Right lobe of liver (tissue), 6 donors: ENCODE results near the gene DNTTIP2. TPM values are rescaled to one million over a fixed set of nuclear protein-coding genes. Genes with fewer than 3 reads are reported as not detected.

Experiments used
- ATAC-seq, 4 donors: fragments of 200-7000 bp; cut with Tn5 transposase; one replicate each; pipeline ENCODE4 v1.9.1; 2020; ENCODE audit warnings: mild to moderate bottlenecking in 4 of 4, moderate library complexity in 4 of 4
- DNase-seq, 3 donors: peaks; one replicate each; pipeline ENCODE4 v3.0.0-alpha.2; 2020
- H3K27ac ChIP-seq, 3 donors: fragments of 200-600 bp; one replicate each; pipeline ENCODE4 v1.8.0; 2022
- H3K27me3 ChIP-seq, 2 donors: fragments of 200-600 bp; one replicate each; pipeline ENCODE4 v1.8.0; 2022
- H3K36me3 ChIP-seq, 4 donors: fragments of 200-600 bp; sonication (generic) in 1 of 4; one replicate each; pipeline versions ENCODE4 v1.5.1 to v1.8.0; 2017 to 2022; ENCODE audit warnings: control low read depth in 1 of 4
- H3K4me1 ChIP-seq, 4 donors: fragments of 200-600 bp; sonication (generic) in 1 of 4; one replicate each; pipeline versions ENCODE4 v1.5.1 to v1.8.0; 2017 to 2022; ENCODE audit warnings: control low read depth in 1 of 4
- H3K4me3 ChIP-seq, 3 donors: fragments of 200-600 bp; one replicate each; pipeline ENCODE4 v1.8.0; 2022
- H3K9me3 ChIP-seq, 4 donors: fragments of 200-600 bp; sonication (generic) in 1 of 4; one replicate each; pipeline versions ENCODE4 v1.5.1 to v1.8.0; 2017 to 2022; ENCODE audit warnings: control low read depth in 1 of 4
- POLR2A ChIP-seq: fragments of 450-650 bp; IDR thresholded peaks from one replicate; pipeline ENCODE4 v1.6.1; 2017; ENCODE audit warnings: antibody characterized with exemption, mild to moderate bottlenecking
- WGBS: methylation state at CpG from one replicate; pipeline ENCODE4 v1.1.6; 2018; ENCODE audit warnings: low coverage, low lambda C conversion rate; ENCODE audit not compliant: insufficient coverage; ENCODE audit errors: missing lambda C conversion rate; 5-methylcytosine and 5-hydroxymethylcytosine counted together
- intact Hi-C, 2 donors: fragments of 100-400 bp; cut with DNase I; formaldehyde crosslinking; loops; one replicate each; pipeline versions ENCODE4 v1.11.2 to v1.14.1; 2022
- total RNA-seq, 6 experiments: library from RNA; depleted of rRNA in 2 of 6; stranded (reverse); fragments of >200 nt in 2 of 6; fragmentation: NEBNext Ultra II Directional in 3 of 6; extraction: Animal tissue kit (Norgen Biotek cat#: 25700) in 3 of 6; gene quantifications; one replicate each; pipeline versions ENCODE4 v1.1.0 to v1.2.4, GENCODE V29; 2016 to 2023
- TF ChIP-seq, protein P1 (sequence below), 4 donors: fragments of 200-600 bp in 3 of 4; fragments of 450-650 bp in 1 of 4; IDR thresholded peaks; one replicate each; pipeline versions ENCODE4 v1.5.1 to v1.8.0; 2016 to 2022; ENCODE audit warnings: antibody characterized with exemption in 4 of 4, mild to moderate bottlenecking in 2 of 4
- donor health status: DM: no; HTN: yes; CAD: no.
- donor health status: DM: no; HTN: no; CAD: no.
- donor health status: DM: no; HTN: no; CAD: no.
- donor health status: DM: no; HTN: yes; CAD: no.
- donor health status: DM: no; HTN: yes; CAD: no.

Gene DNTTIP2
- total RNA-seq, 6 experiments from 2014 or later = 15.0 to 27.0 (median 22.2) TPM

DNA sequence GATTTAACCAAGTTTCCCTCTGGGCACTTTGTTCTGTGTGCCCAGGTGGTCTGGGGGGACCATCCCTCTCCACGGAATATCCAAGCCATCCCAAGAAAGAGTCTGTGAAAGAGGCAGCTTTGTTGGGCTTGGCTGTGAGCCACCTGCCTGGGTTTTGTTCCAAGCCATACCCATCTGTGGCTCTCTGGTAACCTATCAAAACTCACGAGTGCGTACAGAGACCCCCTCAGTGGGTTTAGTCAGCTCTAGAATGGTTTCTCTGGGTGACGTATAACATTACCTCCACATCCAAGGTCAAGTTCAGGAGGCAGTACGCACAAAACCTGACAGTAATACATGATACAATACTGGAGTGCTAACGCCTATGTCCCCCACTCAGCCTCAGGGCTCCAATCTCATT, 54.2 kb downstream of the DNTTIP2 start:
- Histone ChIP-seq H3K9me3 (no peaks in the 10 kb centered on the region), H3K4me3 (no peak overlapping the region), H3K36me3 (no peaks in the 10 kb centered on the region), H3K27ac (no peak overlapping the region), H3K27me3 (no peaks in the 10 kb centered on the region), H3K4me1 (no peaks in the 10 kb centered on the region)
- WGBS = no CpG with 5 or more reads among the region's 6 CpGs
- no peak for ATAC-seq
- DNase-seq = no peak
- TF ChIP-seq POLR2A = no peak
- TF ChIP-seq, protein P1, sequence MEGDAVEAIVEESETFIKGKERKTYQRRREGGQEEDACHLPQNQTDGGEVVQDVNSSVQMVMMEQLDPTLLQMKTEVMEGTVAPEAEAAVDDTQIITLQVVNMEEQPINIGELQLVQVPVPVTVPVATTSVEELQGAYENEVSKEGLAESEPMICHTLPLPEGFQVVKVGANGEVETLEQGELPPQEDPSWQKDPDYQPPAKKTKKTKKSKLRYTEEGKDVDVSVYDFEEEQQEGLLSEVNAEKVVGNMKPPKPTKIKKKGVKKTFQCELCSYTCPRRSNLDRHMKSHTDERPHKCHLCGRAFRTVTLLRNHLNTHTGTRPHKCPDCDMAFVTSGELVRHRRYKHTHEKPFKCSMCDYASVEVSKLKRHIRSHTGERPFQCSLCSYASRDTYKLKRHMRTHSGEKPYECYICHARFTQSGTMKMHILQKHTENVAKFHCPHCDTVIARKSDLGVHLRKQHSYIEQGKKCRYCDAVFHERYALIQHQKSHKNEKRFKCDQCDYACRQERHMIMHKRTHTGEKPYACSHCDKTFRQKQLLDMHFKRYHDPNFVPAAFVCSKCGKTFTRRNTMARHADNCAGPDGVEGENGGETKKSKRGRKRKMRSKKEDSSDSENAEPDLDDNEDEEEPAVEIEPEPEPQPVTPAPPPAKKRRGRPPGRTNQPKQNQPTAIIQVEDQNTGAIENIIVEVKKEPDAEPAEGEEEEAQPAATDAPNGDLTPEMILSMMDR (IDR thresholded peaks at IDR 0.05) = no peak
- intact Hi-C loops = no loop called here

DNA sequence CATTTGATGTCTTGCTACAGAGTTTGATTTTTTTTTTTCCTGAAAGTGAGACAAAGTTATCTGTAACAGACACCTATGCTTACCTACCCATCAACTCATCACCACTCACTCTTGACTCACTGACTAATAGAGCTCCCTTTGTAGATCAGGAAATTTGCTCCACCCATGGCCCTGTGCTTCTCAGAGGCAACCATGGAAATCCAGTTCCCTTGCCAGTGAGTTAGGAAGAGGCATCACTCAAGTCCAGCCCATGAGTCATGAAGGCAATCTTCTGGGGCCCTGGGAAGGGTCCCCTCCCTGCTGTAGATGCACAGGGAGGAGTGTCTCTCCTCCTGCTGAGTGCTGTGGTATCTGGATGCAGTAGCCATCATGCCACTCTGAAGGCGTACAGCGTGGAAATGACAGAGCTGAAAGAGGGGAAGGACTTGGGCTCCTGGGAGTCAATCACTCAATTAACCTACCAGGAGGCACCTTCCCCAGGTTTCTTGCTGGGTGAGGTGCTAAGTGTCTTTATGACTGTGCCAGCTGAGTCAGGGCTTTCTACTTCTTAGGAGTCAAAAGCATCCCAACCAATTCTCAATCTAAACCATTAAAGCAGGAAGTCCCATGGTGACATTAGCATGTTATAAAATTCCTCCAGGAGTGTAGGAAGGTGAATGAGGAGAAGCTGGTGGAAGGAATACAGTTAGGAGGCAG, 56.1 kb downstream of the DNTTIP2 start:
- TF ChIP-seq POLR2A = no peak
- no peaks in the 10 kb centered on the region for H3K4me1 ChIP-seq
- DNase-seq (no peak), ATAC-seq (no peak)
- no peaks in the 10 kb centered on the region for H3K9me3 ChIP-seq
- no peak overlapping the region for H3K27ac ChIP-seq
- H3K36me3 ChIP-seq = no peaks in the 10 kb centered on the region
- H3K27me3 ChIP-seq = no peaks in the 10 kb centered on the region
- intact Hi-C loops = no loop called here
- no peak overlapping the region for H3K4me3 ChIP-seq
- no CpG with 5 or more reads among the region's 2 CpGs for WGBS

DNA sequence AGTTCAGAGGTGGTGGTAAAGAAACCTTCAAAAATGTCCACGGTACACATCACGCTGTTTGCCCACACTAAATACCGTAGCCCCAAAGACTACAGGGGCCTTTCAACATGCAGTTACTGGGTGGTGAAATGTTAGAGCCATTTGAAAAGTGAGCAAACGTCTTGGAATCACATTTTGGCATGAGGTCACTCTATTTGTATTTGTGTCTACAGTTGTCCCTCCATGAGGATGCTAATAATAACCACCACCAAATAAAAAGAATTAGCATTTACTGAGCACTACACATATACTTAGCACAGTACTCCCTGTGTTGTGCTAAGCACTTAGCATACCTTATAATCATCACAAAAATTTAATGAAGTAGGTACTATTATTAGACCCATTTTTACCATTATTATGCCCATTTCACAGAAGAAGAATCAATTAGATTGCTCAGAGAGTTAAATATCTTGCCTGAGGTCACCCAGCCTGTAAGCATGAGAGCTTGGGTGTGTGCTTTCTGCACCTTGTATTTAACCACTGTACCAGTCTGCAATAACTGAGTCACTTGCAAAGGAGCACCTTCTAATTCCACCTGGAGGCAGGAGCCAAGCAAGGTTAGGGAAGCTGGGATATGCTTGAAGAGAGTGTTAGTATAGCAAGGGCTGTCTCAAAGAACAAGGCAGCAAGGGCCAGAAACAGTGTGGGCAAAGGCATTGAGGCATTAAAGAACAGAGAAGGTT, 57.4 kb downstream of the DNTTIP2 start:
- no peaks in the 10 kb centered on the region for H3K27me3 ChIP-seq
- intact Hi-C loops = no loop called here

DNA sequence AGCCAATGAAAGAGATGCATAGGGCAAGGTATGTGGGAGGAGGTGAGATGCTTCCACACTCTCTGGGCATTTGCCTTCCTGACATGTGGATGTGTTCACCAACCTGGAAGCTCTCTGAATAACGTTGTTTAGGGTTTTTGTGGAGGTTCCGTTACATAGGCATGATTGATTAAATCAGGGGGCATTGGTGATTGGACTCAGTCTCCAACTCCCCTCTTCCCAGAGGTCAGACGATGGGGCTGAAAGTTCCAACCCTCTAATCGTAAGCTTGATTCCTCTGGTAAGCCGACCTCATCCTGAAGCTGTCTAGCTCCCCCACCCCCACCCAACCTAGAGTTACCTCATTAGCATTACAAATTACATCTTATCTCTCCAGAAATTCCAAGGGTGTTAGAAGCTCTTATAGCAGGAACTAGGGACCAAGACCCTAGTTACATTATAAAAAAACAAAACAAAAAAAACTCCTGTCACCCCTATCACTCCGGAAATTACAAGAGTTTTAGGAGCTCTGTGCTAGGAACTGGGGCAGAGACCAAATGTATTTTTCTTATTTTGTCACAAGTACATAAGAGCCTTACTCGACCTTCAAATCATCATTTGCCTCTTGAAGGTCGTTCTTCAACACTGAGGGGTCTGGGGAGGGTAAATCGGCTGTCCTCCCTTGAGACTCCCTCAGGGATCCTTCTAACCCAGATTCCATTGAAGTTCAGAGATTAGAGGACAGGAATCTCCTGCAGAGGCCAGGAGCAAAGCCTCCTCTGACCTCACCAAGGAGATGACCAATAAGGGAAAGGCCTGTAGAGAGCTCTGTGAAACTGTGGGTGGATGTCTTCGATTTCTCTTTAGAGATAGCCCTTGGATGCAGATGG, 58.2 kb downstream of the DNTTIP2 start:
- WGBS = 61% methylated on average over 10 of the region's 10 CpGs
- Histone ChIP-seq H3K4me1 (no peaks in the 10 kb centered on the region), H3K36me3 (no peaks in the 10 kb centered on the region), H3K27me3 (no peaks in the 10 kb centered on the region), H3K4me3 (no peak overlapping the region), H3K9me3 (no peaks in the 10 kb centered on the region), H3K27ac (no peak overlapping the region)
- TF ChIP-seq POLR2A = no peak
- TF ChIP-seq, protein P1 (IDR thresholded peaks at IDR 0.05) = no peak
- DNase-seq (no peak), ATAC-seq (peak in 1 of 4 donors; percentile 26)
- intact Hi-C loops = no loop called here

More for the DNA sequence above, 57.4 kb downstream of the DNTTIP2 start:
- no peaks in the 10 kb centered on the region for H3K9me3 ChIP-seq
- no peaks in the 10 kb centered on the region for H3K4me1 ChIP-seq
- no peak overlapping the region for H3K4me3 ChIP-seq
- no peak for DNase-seq
- 71% methylated on average over 4 of the region's 4 CpGs for WGBS
- TF ChIP-seq POLR2A = no peak
- TF ChIP-seq, protein P1 (IDR thresholded peaks at IDR 0.05) = no peak
- H3K27ac ChIP-seq = no peak overlapping the region
- no peaks in the 10 kb centered on the region for H3K36me3 ChIP-seq
- ATAC-seq = no peak
